HepG2 (cell line): ENCODE measurements around the gene ZNF384. TPM values are rescaled to one million over a fixed set of nuclear protein-coding genes. Genes with fewer than 3 reads are reported as not detected.

Source experiments
- AGO1 ChIP-seq: fragments of 200-400 bp; formaldehyde crosslinking; IDR thresholded peaks from 2 replicates; pipeline ENCODE4 v1.6.1; 2017; ENCODE audit warnings: mild to moderate bottlenecking, low read depth, low read length, moderate library complexity; ENCODE audit not compliant: poor library complexity, severe bottlenecking
- CBFB ChIP-seq: sonication (generic); formaldehyde crosslinking; IDR thresholded peaks from 2 replicates; pipeline ENCODE4 v1.4.0; 2020; ENCODE audit warnings: missing genetic modification reagents
- CCDC6 ChIP-seq: sonication (generic); formaldehyde crosslinking; IDR thresholded peaks from 2 replicates; pipeline ENCODE4 v1.8.1; 2022; ENCODE audit warnings: mild to moderate bottlenecking, missing genetic modification reagents, moderate library complexity
- DMAP1 ChIP-seq: IDR thresholded peaks from 2 replicates; pipeline ENCODE4 v1.6.1; 2016
- ESRRA ChIP-seq: sonication (generic); formaldehyde crosslinking; IDR thresholded peaks from 2 replicates; pipeline ENCODE4 v1.5.1; 2020; ENCODE audit warnings: mild to moderate bottlenecking, low read depth, missing genetic modification reagents
- HCFC1 ChIP-seq: fragments of 150-350 bp; IDR thresholded peaks from 2 replicates; pipeline ENCODE4 v1.6.1; 2014; ENCODE audit warnings: low read depth, low read length
- HOXA5 ChIP-seq: sonication (generic); formaldehyde crosslinking; IDR thresholded peaks from 2 replicates; pipeline ENCODE4 v1.4.0; 2020; ENCODE audit warnings: missing genetic modification reagents
- NFRKB ChIP-seq: fragments of 450-650 bp; IDR thresholded peaks from 2 replicates; pipeline ENCODE4 v1.6.1; 2017
- PAWR ChIP-seq: sonication (generic); formaldehyde crosslinking; IDR thresholded peaks from 2 replicates; pipeline ENCODE4 v1.4.0; 2020; ENCODE audit warnings: missing genetic modification reagents, mild to moderate bottlenecking, borderline replicate concordance
- RFX5 ChIP-seq: IDR thresholded peaks from 2 replicates; pipeline ENCODE4 v1.6.1; 2011; ENCODE audit warnings: low read depth, low read length, improper control_type of control experiment
- TCF7L2 ChIP-seq: IDR thresholded peaks from 2 replicates; pipeline ENCODE4 v1.6.1; 2011; ENCODE audit warnings: mild to moderate bottlenecking, low read depth, low read length, moderate library complexity
- TGIF2 ChIP-seq: IDR thresholded peaks from 2 replicates; pipeline ENCODE4 v1.6.1; 2016; ENCODE audit warnings: control low read depth, missing compliant biosample characterization
- ZEB1 ChIP-seq: IDR thresholded peaks from 2 replicates; pipeline ENCODE4 v1.6.1; 2012; ENCODE audit warnings: mild to moderate bottlenecking, low read depth, inconsistent platforms; ENCODE audit not compliant: insufficient replicate concordance
- ZNF121 ChIP-seq: sonication (generic); formaldehyde crosslinking; IDR thresholded peaks from 2 replicates; pipeline ENCODE4 v1.5.0; 2020; ENCODE audit warnings: mild to moderate bottlenecking, missing genetic modification reagents
- ZNF20 ChIP-seq: sonication (generic); formaldehyde crosslinking; IDR thresholded peaks from 2 replicates; pipeline ENCODE4 v1.4.0; 2020; ENCODE audit warnings: mild to moderate bottlenecking, moderate library complexity, missing genetic modification reagents
- ZNF30 ChIP-seq: sonication (generic); formaldehyde crosslinking; IDR thresholded peaks from 2 replicates; pipeline ENCODE4 v1.5.0; 2020; ENCODE audit warnings: mild to moderate bottlenecking, missing genetic modification reagents
- ZNF530 ChIP-seq: sonication (generic); formaldehyde crosslinking; IDR thresholded peaks from 2 replicates; pipeline ENCODE4 v1.5.0; 2020; ENCODE audit warnings: low read depth, mild to moderate bottlenecking, missing genetic modification reagents
- ZNF576 ChIP-seq: sonication (generic); formaldehyde crosslinking; IDR thresholded peaks from 2 replicates; pipeline ENCODE4 v1.4.0; 2020; ENCODE audit warnings: mild to moderate bottlenecking, missing genetic modification reagents
- ZNF616 ChIP-seq: sonication (generic); formaldehyde crosslinking; IDR thresholded peaks from 2 replicates; pipeline ENCODE4 v1.5.0; 2020; ENCODE audit warnings: low read depth, mild to moderate bottlenecking, missing genetic modification reagents
- ZNF746 ChIP-seq: sonication (generic); formaldehyde crosslinking; IDR thresholded peaks from 2 replicates; pipeline ENCODE4 v1.8.0; 2022; ENCODE audit warnings: mild to moderate bottlenecking, missing genetic modification reagents
- ZSCAN9 ChIP-seq: IDR thresholded peaks from 2 replicates; pipeline ENCODE4 v1.6.1; 2016; ENCODE audit warnings: borderline replicate concordance
- polyA plus RNA-seq, 8 experiments: library from polyadenylated mRNA; depleted of rRNA in 3 of 8; stranded (reverse) in 7 of 8; unstranded in 1 of 8; fragments of >200 nt; fragmentation: Illumina TruSeq in 4 of 8; extraction: Trizol in 4 of 8; gene quantifications; 2 replicates each; pipeline versions ENCODE4 v1.2.1 to v1.2.3, GENCODE V29; 2011 to 2016; ENCODE audit warnings: low read depth in 4 of 8, missing spikeins in 1 of 8, mixed read lengths in 1 of 8; ENCODE audit not compliant: insufficient read depth in 1 of 8
- total RNA-seq, 5 experiments: library from RNA; depleted of rRNA; stranded (reverse); fragments of >200 nt; fragmentation: Illumina TruSeq; extraction: Trizol; gene quantifications; 2 replicates each; pipeline ENCODE4 v1.2.3, GENCODE V29; 2016; ENCODE audit warnings: low read depth in 1 of 5
- TF ChIP-seq, protein P1 (sequence below): sonication (generic); formaldehyde crosslinking; IDR thresholded peaks from 2 replicates; pipeline ENCODE4 v1.5.0; 2020; ENCODE audit warnings: missing genetic modification reagents, mild to moderate bottlenecking, borderline replicate concordance
- TF ChIP-seq, protein P2 (sequence below): sonication (generic); formaldehyde crosslinking; IDR thresholded peaks from 2 replicates; pipeline ENCODE4 v1.4.0; 2020; ENCODE audit warnings: missing genetic modification reagents, mild to moderate bottlenecking, borderline replicate concordance
- TF ChIP-seq, protein P3 (sequence below): sonication (generic); formaldehyde crosslinking; IDR thresholded peaks from 2 replicates; pipeline ENCODE4 v1.5.0; 2020; ENCODE audit warnings: missing genetic modification reagents

The ZNF384 gene
- total and polyA plus RNA-seq, 2 of the 13 experiments (the other 11 are each of a cell fraction or from before 2014, with no cell fraction given) = 23.6 to 55.3 TPM

GRCh38 chr12:6688999-6689882 is at the start of gene ZNF384 (continued):
- TF ChIP-seq ESRRA (0 out of 2 replicates have a peak, but pooled peaks have one; percentile 55), ZSCAN9 (no peak; the same call in 1 of the 2 replicates), RFX5 (peak; percentile 9; the same call in 1 of the 2 replicates), HCFC1 (peak; percentile 88), ZNF530 (CRISPR knock-in tag) (no peak), ZNF121 (CRISPR knock-in tag) (no peak), ZNF20 (CRISPR knock-in tag) (no peak), ZNF576 (CRISPR knock-in tag) (no peak), TGIF2 (CRISPR knock-in tag) (peak; percentile 11; the same call in 1 of the 2 replicates), NFRKB (no peak), HOXA5 (CRISPR knock-in tag) (0 out of 2 replicates have a peak, but pooled peaks have one; percentile 17), TCF7L2 (no peak), CBFB (CRISPR knock-in tag) (peak; percentile 52; the same call in 1 of the 2 replicates), ZNF30 (CRISPR knock-in tag) (no peak), ZNF746 (CRISPR knock-in tag) (peak; percentile 95), AGO1 (peak; percentile 74), PAWR (no peak), CCDC6 (CRISPR knock-in tag) (peak; percentile 88; the same call in 1 of the 2 replicates), ZEB1 (peak; percentile 52), ZNF616 (CRISPR knock-in tag) (no peak), DMAP1 (CRISPR knock-in tag) (no peak; the same call in 1 of the 2 replicates)
- TF ChIP-seq, protein P1, sequence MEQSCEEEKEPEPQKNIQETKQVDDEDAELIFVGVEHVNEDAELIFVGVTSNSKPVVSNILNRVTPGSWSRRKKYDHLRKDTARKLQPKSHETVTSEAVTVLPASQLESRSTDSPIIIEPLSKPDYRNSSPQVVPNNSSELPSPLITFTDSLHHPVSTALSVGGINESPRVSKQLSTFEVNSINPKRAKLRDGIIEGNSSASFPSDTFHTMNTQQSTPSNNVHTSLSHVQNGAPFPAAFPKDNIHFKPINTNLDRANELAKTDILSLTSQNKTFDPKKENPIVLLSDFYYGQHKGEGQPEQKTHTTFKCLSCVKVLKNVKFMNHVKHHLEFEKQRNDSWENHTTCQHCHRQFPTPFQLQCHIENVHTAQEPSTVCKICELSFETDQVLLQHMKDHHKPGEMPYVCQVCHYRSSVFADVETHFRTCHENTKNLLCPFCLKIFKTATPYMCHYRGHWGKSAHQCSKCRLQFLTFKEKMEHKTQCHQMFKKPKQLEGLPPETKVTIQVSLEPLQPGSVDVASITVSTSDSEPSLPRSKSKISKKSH (CRISPR knock-in tag) = no peak
- TF ChIP-seq, protein P2, sequence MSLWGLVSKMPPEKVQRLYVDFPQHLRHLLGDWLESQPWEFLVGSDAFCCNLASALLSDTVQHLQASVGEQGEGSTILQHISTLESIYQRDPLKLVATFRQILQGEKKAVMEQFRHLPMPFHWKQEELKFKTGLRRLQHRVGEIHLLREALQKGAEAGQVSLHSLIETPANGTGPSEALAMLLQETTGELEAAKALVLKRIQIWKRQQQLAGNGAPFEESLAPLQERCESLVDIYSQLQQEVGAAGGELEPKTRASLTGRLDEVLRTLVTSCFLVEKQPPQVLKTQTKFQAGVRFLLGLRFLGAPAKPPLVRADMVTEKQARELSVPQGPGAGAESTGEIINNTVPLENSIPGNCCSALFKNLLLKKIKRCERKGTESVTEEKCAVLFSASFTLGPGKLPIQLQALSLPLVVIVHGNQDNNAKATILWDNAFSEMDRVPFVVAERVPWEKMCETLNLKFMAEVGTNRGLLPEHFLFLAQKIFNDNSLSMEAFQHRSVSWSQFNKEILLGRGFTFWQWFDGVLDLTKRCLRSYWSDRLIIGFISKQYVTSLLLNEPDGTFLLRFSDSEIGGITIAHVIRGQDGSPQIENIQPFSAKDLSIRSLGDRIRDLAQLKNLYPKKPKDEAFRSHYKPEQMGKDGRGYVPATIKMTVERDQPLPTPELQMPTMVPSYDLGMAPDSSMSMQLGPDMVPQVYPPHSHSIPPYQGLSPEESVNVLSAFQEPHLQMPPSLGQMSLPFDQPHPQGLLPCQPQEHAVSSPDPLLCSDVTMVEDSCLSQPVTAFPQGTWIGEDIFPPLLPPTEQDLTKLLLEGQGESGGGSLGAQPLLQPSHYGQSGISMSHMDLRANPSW (CRISPR knock-in tag) = no peak
- TF ChIP-seq, protein P3, sequence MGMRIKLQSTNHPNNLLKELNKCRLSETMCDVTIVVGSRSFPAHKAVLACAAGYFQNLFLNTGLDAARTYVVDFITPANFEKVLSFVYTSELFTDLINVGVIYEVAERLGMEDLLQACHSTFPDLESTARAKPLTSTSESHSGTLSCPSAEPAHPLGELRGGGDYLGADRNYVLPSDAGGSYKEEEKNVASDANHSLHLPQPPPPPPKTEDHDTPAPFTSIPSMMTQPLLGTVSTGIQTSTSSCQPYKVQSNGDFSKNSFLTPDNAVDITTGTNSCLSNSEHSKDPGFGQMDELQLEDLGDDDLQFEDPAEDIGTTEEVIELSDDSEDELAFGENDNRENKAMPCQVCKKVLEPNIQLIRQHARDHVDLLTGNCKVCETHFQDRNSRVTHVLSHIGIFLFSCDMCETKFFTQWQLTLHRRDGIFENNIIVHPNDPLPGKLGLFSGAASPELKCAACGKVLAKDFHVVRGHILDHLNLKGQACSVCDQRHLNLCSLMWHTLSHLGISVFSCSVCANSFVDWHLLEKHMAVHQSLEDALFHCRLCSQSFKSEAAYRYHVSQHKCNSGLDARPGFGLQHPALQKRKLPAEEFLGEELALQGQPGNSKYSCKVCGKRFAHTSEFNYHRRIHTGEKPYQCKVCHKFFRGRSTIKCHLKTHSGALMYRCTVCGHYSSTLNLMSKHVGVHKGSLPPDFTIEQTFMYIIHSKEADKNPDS (CRISPR knock-in tag) = no peak
